KMS-11 (cell line): ENCODE data around the gene GUCY1A1.

Experiments
- H2AFZ ChIP-seq: fragments of 200-600 bp; sonication (generic); 2 replicates; pipeline ENCODE4 v1.6.1; 2016; ENCODE audit warnings: antibody characterized with exemption, mixed run types, low read depth
- H3K27ac ChIP-seq: fragments of 200-600 bp; sonication (generic); 2 replicates; pipeline ENCODE4 v1.6.1; 2016; ENCODE audit warnings: mild to moderate bottlenecking, mixed run types
- H3K27me3 ChIP-seq: fragments of 200-600 bp; sonication (generic); 2 replicates; pipeline ENCODE4 v1.6.1; 2017; ENCODE audit warnings: mild to moderate bottlenecking, low read depth, mixed run types, moderate library complexity; ENCODE audit not compliant: insufficient read depth
- H3K36me3 ChIP-seq: fragments of 200-600 bp; sonication (generic); 2 replicates; pipeline ENCODE4 v1.6.1; 2017; ENCODE audit warnings: mild to moderate bottlenecking, mixed run types; ENCODE audit not compliant: insufficient read depth
- H3K4me1 ChIP-seq: fragments of 200-600 bp; sonication (generic); 2 replicates; pipeline ENCODE4 v1.6.1; 2016; ENCODE audit warnings: mild to moderate bottlenecking, low read depth, mixed run types; ENCODE audit not compliant: poor library complexity, severe bottlenecking
- H3K4me2 ChIP-seq: fragments of 200-600 bp; sonication (generic); 2 replicates; pipeline ENCODE4 v1.7.0; 2016; ENCODE audit warnings: mild to moderate bottlenecking, mixed run types
- H3K4me3 ChIP-seq: fragments of 200-600 bp; sonication (generic); IDR thresholded peaks from 2 replicates; pipeline ENCODE4 v1.6.1; 2017; ENCODE audit warnings: low read depth, low read length, mixed read lengths; ENCODE audit not compliant: insufficient read depth
- H3K79me2 ChIP-seq: fragments of 200-600 bp; sonication (generic); 2 replicates; pipeline ENCODE4 v1.6.1; 2016; ENCODE audit warnings: low read depth, mixed run types; ENCODE audit not compliant: insufficient read depth
- H3K9ac ChIP-seq: fragments of 200-600 bp; sonication (generic); 2 replicates; pipeline ENCODE4 v1.6.1; 2016; ENCODE audit warnings: mild to moderate bottlenecking, mixed run types
- H4K20me1 ChIP-seq: fragments of 200-600 bp; sonication (generic); 2 replicates; pipeline ENCODE4 v1.6.1; 2016; ENCODE audit warnings: mild to moderate bottlenecking, mixed run types; ENCODE audit not compliant: insufficient read depth
- CTCF ChIP-seq: fragments of 200-600 bp; sonication (generic); conservative IDR thresholded peaks from 2 replicates; pipeline ENCODE4 v1.6.1; 2017; ENCODE audit warnings: low read depth, mild to moderate bottlenecking, antibody characterized with exemption, low read length, moderate library complexity, mixed read lengths

GUCY1A1 gene

GRCh38 chr4:155632310-155632840, 34.3 kb upstream of the GUCY1A1 start:
- H3K27me3 ChIP-seq = no peaks in the 10 kb centered on the region
- no peak overlapping the region for H2AFZ ChIP-seq
- H3K4me1 ChIP-seq = peaks cover 24% of the 10 kb centered on the region
- no peak overlapping the region for H3K4me2 ChIP-seq
- H3K27ac ChIP-seq = no peak overlapping the region
- no peak for TF ChIP-seq CTCF
- H3K9ac ChIP-seq = no peak overlapping the region
- no peaks in the 10 kb centered on the region for H4K20me1 ChIP-seq
- H3K79me2 ChIP-seq = no peaks in the 10 kb centered on the region
- H3K36me3 ChIP-seq = no peaks in the 10 kb centered on the region
- no peak overlapping the region for H3K4me3 ChIP-seq

GRCh38 chr4:155638195-155638965, 28.3 kb upstream of the GUCY1A1 start:
- Histone ChIP-seq H3K27me3 (no peaks in the 10 kb centered on the region), H3K9ac (peak overlapping the region; percentile 11; the same call in 1 of the 2 replicates), H3K27ac (peak overlapping the region; percentile 93), H3K4me3 (no peak overlapping the region), H3K36me3 (no peaks in the 10 kb centered on the region), H3K79me2 (no peaks in the 10 kb centered on the region), H3K4me2 (peak overlapping the region; percentile 27), H3K4me1 (peaks cover 63% of the 10 kb centered on the region), H4K20me1 (no peaks in the 10 kb centered on the region), H2AFZ (no peak overlapping the region)
- TF ChIP-seq CTCF = no peak

- Histone ChIP-seq H3K27ac (peak overlapping the region; percentile 93), H3K4me3 (no peak overlapping the region)
These were observed 26.7 kb upstream of the GUCY1A1 start for GRCh38 chr4:155639704-155640523.

More at GRCh38 chr4:155639704-155640523, 26.7 kb upstream of the GUCY1A1 start:
- peak overlapping the region; percentile 75 for H3K4me2 ChIP-seq
- no peaks in the 10 kb centered on the region for H3K36me3 ChIP-seq
- peak overlapping the region; percentile 69 for H3K9ac ChIP-seq
- H3K27me3 ChIP-seq = no peaks in the 10 kb centered on the region
- H2AFZ ChIP-seq = peak overlapping the region; percentile 47
- H4K20me1 ChIP-seq = no peaks in the 10 kb centered on the region
- TF ChIP-seq CTCF = no peak; the same call in 1 of the 2 replicates
- H3K79me2 ChIP-seq = no peaks in the 10 kb centered on the region
- peaks cover 78% of the 10 kb centered on the region for H3K4me1 ChIP-seq
